ENCODE measurements around the gene FBN2.

The FBN2 gene

DNA sequence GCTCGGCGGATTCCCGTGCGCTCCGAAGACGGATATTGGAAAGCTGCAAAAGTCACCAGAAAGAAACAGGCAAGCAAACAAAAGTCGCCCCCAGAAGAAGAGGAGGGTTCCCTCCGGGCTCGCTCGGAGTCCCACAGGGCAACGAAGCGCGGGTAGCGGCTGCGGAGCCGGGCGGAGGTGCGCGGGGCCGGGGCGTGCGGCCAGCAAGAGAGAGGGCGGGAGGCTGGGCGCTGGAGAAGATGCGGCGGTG, at the start of gene FBN2:
Gene FBN2 (minus strand): TSS at position 246 of the 250 bp plus-strand sequence. CDS start 642 bp downstream, outside the sequence.
- no peak for DNase-seq

- DNase-seq, result no peak
Measured at GRCh38 chr5:128587275-128587674, 49.2 kb upstream of the FBN2 start.

GRCh38 chr5:128586848-128587247, 48.8 kb upstream of the FBN2 start:
- no peak for DNase-seq

DNA sequence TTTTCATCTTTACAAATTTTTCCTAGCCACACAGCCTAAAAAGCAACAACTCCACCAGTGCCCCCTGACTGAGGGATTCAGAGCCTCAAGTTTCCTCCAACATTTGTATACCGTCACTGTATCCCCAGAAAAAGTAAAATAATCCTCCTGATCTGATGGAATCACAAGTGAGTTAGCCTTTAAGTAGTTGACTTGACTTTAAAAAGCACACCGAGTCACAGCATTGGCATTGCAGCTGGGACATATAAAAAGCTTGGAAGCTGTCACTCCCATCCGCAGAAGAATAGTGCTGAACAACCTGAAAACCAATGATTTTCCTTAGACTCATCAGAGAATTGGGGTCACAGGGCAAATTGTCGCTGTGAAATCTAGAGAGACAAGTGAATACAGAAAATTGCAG, 41.6 kb upstream of the FBN2 start:
- no peak for DNase-seq

DNA sequence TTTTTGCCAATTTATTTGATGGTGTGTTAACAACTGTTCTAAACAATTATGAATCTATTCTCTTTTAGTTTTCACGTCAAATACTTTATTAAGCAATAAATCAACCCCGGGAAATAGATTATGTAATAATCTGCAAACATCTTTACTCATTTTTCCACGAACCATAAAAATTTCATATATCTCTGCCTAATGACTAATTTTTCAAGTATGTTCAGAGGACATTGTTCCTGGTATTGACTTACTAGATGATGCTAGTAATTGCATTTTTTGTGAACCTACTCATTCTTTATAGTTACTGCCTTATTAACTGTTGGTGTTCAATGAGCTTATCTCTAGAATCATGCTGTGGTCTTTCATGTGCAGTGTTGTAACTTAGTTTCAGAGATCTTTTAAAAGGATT, 41.0 kb upstream of the FBN2 start:
- peak; percentile 92 for DNase-seq

DNA sequence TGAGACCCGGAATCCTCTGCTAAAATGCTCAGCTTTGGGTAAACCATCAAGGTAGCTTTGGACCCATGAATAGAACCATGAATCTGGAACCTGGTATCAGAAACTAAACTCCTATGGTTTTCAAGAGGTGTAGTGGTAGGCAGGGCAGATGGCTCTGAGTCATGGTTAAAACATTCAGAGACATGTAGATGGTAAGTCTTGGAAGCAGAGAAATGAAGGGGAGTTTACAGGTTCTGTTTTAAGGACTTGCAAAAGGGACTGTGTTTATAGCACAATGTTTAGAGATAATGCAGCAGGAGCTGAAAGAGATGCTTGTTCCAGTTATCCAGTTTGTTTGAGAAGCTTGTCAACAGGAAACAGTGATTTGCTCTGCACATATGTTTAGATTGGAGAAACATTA, 36.0 kb upstream of the FBN2 start:
- peak; percentile 55 for DNase-seq

- DNase-seq, result peak; percentile 72
Measured at GRCh38 chr5:128572930-128573319, 34.9 kb upstream of the FBN2 start.

GRCh38 chr5:128572051-128572929, 34.2 kb upstream of the FBN2 start:
- DNase-seq, result peak; percentile 90

GRCh38 chr5:128566178-128566577, 28.1 kb upstream of the FBN2 start:
- no peak for DNase-seq

DNA sequence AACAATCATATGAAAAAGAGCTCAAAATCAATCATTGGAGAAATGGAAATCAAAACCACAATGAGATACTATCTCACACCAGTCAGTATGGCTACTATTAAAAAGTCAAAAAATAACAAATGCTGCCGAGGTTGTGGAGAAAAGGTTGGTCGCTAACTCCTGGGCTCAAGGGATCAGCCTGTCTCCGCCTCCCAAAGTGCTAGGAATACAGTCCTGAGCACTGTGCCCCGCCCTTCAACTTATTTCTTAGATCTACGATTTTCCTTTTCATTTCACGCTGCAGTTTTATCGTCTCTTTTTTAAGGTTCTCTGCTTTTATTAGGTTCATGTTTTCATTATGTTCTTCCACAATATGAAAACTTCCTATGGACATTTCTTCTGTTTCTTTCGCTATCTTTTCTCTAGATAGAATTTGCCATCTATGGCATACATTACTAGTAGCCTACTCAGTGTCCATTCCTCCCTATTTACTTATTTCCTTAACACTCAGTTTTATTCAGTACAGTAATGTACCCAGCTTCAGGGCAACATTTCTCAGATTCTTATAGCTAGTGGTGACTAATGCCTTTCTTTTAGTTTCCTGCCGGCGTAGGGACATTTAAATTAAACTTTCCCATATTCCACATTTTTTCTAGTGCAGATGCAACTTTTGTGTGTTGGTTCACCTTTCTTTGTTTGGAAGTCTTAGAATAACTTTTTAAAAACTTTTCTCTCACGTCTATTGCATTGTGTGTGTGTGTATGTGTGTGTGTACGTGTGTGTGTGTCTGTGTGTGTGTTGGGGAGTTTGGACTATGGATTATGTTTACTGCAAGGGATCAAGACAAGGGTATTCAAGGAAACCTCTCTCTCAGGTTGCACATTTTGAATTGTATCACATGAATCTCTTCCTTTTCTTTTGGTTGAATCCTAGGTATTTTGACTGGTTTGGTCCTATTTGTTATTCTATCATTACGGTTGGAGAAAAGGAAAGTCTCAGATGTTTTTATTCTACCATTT, 21.6 kb upstream of the FBN2 start:
- peak; percentile 57 for DNase-seq

DNA sequence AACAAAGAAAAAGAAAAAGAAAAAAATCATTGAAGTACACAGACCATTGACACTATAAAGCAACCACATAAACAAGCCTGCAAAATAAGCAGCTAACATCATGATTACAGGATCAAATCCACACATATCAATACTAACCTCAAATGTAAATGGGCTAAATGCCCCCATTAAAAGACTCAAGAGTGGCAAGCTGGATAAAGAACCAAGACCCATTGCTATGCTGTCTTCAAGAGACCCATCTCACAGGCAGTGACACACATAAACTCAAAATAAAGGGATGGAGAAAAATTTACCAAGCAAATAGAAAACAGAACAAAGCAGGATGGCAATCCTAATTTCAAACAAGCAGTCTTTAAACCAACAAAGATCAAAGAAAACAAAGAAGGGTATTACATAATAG, 15.7 kb upstream of the FBN2 start:
- no peak for DNase-seq

GRCh38 chr5:128551476-128551875, 13.4 kb upstream of the FBN2 start:
- peak; percentile 72 for DNase-seq

DNA sequence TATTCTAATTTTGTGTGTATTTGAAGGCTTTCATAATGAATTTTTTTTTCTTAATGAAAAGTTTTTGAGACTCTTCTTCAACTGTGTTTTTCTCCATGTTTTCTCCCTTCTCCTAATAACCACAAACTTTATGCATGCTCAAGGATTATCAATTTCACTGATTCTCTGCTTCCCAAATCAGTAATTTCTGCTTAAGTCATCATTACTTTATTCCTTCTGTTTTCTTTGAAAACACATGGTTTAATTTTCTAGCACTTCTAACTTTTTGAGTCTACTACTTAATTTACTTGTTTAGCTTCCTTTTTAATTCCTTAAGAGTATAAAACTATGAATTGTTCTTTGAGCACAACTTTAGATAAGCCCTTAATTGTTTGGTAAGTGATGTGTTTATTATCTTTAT, 11.5 kb upstream of the FBN2 start:
- no peak for DNase-seq

DNA sequence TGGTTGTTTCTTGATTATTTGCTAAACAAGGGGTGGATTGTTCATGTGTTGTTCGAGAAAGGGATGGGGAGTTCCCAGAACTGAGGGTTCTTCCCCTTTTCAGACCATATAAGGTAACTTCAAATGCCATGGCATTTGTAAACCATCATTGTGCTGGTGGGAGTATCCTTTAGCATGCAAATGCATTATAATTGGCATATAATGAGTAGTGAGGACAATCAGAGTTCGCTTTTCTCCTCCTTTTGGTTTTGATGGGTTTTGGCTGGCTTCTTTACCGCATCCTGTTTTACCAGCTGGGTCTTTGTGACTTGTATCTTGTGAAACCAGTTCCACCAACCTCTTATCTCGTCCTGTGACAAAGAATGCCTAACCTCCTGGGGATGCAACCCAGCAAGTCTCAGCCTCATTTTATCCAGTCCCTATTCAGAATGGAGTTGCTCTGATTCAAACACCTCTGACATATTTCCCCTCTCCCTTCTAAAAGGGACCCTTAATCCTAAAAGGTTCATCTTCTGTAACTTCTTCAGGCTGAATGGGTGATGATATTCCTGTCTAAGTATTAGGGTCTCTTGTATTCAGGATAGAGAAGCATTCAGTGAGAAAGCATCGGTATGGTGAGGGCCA, 8.7 kb upstream of the FBN2 start:
- no peak for DNase-seq

- no peak for DNase-seq
Measured at GRCh38 chr5:128541385-128541784, 3.3 kb upstream of the FBN2 start.

DNA sequence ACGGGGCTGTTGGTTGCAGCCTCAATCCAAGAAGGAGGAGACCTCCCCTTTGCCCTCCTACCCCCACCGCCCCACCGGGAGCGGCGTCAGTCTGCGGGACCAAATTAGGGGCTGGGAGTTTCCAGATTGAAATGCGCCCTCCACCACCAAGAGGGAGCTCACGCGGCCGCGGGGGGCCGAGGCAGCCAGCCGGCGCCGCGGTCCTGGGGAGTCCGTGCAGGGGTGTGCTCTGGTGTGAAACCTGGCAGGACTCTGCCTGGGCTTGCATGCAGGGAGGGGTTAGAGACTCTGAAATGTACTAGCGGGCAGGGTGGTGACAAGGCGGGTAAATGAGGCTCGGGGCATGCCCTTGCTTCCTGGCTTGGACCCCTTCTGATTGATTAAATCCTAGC, 989 bp upstream of the FBN2 start:
- DNase-seq, result peak; percentile 47

DNA sequence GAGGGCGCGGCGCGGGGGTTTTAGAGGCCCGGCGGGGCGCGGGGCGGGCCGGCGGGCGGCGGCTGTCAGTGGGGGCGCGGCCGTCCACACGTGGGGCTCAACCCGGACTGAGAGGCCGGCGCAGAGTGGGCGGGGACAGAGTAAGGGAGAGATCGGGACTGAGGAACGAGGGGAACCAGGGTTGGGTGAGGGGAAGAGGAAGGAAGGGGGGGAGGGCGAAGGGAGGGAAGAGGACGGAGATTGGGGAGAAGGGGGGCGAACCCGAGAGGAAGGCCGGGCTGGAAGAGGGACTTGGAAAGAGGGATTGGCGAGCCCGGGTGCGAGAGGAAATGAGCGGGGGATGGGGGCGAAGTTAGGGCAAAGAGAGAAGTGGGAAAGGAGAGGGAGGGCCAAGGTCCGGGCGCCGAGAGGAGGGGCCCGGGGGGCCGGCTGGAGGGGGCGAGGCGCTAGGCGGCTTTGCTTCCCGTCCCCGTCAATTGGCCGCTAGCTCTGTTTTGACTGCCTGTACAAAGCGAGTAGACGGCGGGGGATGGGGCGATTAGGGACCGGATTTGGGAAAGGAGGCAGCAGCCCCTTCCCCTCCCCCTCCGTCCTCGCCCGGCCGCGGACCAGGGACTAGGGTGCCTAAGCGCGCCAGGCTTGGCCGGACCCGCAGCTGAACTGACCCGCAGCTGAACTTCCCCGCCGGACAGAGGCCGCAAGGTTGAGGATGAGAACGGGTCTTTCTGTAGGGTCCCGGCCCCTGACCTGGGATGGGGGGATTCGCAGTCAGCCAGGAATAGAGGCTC, 399 bp upstream of the FBN2 start:
- peak; percentile 95 for DNase-seq

DNA sequence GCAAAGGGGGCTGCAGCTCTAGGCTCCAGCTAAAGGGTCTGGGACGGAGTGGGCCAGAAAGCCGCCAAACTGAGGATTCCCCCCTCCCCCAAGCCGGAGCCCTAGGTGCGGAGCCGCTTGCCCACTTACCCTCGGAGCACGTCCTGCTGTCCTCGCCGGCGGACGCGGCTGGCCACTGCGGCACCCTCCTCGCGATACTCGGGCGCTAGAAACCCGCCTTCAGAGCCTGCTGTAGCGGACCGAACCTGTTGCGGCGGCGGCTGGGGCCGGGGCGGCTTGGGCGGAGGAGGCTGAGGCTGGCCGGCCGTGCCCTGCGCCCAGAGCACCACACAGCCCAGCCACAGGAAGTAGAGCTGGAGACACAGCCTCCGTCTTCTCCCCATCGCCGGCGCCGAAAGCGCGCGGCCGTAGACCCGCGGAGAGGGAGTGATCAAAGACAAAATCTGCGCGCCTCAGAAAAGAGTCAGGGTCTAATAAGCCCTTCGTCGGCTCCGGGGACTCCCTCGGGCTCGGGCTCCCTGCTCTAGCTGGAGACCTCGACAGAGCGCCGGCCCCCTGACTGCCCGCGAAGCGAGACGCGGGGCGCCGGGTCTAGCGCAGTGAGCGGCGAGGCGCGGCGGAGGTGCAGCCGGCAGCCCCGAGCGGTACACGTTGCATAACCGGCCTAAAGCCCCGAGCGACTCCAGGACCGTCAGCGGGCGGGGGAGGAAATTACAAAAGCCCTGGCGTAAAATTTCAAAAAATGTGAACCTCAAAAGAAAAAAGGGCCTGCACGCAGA, 635 bp downstream of the FBN2 start:
- peak; percentile 67 for DNase-seq

- peak; percentile 43 for DNase-seq
Measured at GRCh38 chr5:128536254-128537220, 1.5 kb downstream of the FBN2 start.

DNA sequence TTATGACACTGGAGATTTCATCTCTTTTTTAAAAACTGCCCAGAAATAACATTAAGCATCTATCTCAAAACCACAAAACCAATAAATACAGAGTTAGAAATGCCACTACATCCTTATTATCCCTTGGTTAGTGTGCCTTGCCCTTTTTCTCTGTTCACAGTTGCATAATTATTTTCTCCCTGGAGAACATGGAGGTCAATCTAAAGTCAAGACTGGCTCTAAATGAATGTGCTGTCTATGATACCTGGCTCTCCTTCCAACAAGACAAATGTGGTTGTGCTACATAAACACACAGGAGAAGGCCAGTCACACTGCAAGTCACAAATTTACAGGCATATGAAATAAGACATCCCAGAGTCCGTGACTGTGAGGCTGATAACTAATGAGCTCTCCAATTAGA, 2.8 kb downstream of the FBN2 start:
- DNase-seq, result no peak

DNA sequence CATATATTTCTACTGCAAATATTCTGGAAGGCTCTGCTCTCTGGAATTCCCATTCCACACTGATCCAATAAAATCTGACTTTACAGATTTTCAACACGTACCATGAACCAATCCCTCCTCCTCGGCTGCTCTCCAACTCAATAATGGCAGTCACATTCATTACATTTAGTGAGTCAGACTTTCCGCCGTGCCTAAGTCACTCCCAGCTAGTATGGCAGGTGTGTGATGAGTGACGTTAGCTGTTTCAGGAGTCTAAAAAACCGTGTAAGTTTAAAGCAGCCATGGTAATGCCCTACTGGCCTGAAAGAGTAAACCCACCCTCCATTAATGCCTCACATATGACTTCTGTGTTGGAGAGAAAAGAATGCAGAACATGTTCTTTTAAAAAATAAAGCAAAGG, 3.3 kb downstream of the FBN2 start:
- DNase-seq, result peak; percentile 82

Data from fibroblast of upper back skin (primary cell).